Inflammatory macrophage treated with lipopolysaccharide for 4 hours (primary cell): ENCODE results near the gene CCDC88C.
"Not testable (repeated sequence)": the region's sequence is repeated elsewhere in the genome, so short reads cannot be mapped to it uniquely, and the experiment has no call there.

ENCODE experiments used
- DNase-seq: peaks from one replicate; pipeline ENCODE4 v3.0.0-alpha.2; 2020

Gene CCDC88C

DNA sequence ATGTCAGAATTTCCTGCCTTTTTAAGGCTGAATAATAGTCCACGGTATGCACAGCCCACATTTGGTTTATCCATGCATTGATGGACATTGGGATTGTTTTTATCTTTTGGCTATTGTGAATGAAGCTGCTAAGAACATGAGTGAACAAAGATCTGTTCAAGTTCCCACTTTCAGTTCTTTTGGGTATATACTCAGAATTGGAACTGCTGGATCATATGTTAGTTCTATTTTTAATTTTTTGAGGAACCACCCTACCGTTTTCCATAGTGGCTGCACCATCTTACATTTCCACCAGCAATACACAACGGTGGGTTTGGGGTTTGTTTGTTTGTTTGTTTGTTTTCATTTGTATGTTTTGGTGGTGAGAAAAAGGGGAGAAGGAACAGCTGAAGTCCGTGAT is 179.5 kb downstream of the CCDC88C start:
- peak; percentile 66 for DNase-seq

DNA sequence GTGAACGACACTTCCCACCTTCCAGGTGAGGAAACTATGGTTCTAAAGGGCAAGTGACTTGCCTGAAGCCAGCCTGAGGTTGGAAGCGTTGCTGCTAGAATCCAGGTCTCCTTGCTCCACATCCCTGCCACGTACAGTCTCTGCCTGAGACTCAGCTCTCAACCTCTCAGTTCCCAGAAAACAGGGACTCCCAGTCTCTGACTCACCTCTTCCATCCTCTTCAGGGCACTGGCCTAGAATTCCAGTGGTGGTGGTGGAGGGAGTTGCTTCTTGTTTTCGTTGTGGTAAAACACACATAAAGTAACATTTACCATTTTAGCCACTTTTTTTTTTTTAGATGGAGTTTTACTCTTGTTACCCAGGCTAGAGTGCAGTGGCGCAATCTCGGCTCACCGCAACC is 180.4 kb downstream of the CCDC88C start:
- DNase-seq, result peak; percentile 25

DNA sequence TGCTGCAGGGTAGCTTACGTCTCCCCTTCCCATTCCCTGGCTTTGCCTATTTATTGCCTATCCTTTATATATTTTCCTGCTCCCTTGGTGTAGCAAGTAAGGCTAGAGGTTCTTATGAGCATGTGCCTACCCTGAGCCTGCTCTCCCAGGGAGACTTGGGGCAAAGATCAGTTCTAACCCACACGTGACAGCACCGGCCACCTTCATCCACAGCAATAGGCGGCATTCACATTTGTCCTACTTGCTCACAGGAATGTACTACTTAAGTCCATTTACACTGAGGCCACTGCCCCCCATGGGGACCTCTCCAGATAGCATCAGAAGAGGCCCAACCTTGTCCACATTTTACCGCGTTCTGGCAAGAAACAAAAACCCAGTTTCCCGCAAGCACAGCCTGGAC is 181.8 kb downstream of the CCDC88C start:
- DNase-seq, result no peak

DNA sequence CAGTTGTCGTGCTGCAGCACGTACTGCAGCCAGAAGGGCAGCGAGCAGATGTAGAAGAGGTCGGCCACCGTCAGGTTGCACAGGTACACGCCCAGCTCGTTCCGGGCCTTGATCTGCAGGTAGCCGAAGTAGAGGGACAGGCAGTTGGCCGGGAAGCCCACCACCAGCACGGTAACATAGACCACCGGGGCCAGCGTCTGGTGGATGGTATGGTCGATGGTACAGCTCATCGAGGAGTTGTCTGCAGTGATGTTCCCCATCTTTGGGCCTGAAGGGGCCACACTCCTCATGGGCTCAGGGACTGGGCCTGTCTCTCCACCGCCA is 182.9 kb downstream of the CCDC88C start:
- DNase-seq, result no peak

DNA sequence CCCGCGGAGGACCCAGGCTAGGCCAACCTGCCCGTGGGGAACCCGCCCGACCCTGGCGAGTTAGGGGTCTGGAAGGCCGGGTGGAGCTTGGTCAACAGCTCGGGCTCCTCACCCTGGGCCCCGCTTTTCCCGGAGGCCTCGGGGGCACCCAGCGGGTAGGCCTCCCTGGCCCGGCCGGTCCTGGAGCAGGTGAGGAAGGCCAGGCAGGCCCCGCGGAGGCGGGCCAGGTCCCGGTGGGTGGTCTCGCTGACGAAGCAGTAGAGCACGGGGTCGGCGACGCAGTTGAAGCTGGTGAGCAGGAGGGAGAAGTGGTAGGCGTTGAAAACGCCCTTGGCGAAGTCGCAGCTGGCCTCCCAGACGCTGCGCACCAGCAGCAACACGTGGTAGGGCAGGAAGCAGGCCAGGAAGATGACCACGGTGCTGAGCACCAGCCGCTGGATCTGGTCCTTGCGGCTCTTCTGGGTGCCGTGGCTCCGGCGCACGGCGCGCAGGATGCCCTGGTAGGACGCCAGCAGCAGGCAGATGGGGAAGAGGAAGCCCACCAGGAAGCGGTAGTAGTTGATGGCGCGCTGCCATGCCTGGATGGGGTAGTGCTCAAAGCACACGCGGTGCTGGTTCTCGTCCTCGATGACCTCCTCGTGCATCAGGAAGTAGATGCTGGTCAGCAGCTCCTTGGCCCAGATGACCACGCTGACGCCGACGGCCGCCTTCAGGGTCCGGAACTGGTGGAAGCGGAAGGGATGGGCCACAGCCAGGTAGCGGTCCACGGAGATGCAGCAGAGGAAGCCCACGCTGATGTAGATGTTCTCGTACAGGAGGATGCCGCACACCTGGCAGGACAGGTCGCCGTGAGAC is 183.5 kb downstream of the CCDC88C start:
- no peak for DNase-seq

DNA sequence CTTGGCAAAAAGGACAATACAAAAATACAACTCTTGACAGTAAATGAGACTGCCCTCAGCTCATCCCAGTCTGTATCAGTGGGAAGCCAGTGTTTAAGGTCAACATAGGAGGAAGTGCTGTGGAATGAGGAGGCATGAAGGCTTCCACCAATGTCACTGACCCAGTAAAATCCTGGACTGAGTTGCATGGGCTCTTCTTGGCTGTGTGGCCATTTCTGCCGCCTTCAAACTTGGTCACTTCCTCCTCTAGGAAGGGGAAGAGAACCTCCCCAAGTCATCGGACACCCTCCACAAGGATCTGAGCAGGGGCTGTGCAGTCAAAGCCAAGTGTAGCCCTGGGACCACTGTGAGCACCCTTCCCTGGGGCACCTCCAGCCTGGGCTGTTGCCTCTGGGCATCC is 185.0 kb downstream of the CCDC88C start:
- DNase-seq, result peak; percentile 76

DNA sequence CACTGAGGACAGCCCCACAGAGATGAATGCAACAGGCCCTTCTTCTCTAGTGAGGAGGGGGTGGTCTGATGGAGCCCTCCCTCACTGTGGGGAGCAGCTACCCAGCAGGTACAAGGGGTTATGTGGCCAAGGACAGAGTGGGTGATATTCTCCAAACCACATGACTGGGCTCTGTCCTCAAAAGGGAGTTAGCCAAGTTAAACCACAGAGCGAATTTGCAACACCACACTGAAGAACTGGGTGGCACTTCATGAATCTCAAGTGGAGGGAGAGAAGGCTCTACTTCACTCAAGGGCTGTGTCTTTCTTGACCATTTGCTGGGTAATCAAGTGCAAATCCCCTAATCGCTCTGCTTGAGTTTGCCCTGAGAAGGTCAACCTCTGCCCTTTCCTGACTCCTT is 185.6 kb downstream of the CCDC88C start:
- DNase-seq, result peak; percentile 59

DNA sequence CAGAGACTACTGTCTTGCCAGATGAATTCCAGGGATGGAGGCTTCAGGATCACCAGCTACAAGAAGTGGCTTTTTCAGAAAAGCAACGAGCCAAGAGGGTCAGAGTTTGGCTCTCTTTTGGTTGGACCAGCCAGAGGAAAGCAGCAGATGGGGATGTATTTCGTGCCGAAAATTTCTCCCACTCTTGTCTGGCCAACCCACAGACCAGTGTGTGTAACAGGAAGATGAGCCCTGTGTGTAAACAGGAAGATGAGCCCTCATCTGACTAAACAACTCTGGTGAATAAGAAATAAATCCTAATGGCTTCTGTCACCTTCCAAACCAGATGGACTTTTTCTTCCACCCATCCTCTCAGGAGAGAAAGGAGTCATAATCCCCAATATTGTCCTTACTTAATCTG is 186.2 kb downstream of the CCDC88C start:
- DNase-seq, result peak; percentile 81

DNA sequence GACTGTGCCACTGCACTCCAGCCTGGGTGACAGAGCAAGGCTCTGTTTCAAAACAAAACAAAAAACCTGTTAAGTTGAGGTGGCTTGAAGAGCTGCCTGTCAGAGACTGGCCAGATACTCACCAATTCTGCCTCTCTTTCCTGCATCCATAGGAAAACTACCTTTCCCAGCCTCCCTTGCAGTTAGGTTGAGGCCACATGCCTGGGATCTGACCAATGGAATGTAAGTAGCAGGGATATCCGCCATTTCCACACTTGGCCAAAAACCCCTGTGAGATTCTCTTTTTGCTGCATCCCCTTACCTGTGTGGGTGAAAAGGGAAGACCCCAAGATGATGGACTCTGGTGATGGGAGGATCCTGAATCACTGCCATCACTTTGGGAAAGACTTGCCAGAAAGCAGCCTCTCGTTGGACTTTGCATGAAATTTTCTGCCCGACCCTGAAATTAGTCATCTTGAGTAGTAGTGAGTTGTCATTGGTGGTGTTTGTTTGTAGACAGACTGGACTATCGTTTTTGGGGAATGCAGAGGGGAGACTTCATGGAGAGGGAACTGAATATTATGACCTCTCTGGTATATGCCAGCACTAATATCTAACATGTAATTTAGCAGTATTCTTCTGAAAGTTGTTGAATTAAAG is 187.1 kb downstream of the CCDC88C start:
- DNase-seq, result no peak

DNA sequence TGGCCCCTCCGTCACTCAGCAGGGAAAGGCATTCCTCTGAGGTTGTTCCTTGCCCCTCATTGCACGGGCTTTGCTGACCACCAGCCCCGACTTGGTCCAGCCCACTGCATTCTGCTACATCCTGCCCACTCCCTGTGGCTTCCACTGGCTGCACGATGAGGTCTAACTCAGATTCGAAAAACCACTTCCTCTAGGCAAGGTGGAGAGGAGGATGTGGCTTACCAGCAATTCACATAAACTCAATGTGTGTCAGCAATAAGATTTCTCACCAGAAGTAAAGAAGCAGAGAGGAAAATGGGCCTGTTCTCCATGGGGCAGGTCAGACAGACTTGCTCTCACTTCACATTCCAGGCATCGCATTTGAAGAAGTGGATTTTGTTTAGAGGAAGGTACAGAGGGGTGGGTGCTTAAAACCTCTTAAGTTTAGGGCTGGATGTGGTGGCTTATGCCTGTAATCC is 187.8 kb downstream of the CCDC88C start:
- peak; percentile 61 for DNase-seq

DNA sequence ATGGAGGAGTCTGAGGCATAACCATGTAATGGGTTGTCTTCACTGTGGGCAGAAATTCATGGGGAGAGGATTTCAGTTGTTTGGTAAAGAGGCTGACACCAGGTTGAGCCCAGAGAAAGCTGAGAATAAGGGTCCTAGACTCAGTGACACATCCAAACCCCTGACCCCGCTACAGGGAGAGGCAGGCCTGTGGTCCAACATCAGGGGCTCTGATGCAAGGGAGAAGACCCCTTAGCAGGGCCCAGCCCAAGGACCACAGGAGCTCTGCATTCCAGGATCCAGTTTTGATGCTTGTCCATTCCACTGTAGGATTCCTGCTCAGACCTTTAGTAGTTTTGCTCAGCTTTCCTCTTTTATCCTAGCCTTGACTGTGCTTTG is 188.6 kb downstream of the CCDC88C start:
- DNase-seq, result no peak

DNA sequence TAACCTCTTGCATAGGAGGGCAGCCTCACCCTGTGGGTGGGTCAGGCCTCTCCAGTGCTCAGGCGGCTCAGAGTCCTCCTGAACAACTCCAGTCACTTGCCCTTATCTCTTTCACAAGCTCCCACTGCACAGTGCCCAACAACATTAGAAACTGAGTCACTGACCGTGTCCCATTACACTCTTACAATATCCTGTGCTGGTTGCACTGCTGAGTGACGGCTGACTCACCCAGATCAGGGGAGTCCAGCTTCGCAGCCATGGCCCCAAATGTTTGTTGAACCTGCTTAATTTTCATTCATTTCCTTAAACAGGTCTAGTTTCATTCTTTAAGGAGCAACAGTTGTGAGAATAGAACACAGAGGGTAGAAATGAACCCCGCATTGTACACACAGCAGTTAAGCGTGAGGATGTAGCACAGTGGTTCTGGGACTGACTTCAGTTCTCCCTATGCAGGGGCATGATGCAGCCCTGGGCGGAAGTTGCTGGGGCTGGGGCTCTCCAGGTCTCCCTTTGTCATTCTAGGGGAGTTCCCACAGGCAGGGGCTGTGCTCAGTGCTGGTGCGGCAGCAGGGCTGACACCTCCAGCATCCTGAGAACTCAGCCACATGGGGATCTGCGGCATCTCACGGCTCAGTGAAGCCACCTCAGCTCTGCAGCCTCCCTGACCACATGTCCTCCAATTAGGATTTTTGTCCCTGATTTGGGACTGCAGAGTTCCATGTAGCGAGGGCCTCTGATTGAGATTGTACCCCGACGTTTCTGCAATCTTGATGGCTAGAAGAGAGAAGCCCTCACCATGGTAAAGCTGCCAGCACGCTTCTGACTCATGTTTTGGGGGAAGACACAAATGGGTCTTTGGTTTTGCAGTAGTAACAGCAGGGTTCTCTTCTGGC is 189.3 kb downstream of the CCDC88C start:
- peak; percentile 65 for DNase-seq

DNA sequence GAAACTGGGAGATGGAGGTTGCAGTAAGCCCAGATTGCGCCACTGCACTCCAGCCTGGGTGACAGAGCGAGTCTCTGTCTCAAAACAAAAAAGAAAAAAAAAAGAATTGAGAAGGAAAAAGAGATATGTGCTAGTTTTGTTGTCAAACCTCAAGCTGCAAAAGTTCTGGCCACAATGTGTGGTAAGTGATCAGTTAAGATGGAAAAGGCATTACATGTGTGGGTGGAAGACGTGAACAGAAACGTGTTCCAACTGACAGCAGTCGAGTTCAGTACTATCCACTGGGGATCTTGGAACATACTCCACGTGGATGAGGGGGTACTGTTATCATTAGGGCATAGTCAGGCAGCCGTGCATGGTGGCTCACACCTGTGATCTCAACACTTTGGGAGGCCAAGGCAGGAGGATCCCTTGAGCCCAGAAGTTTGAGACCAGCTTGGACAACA is 190.4 kb downstream of the CCDC88C start:
- no peak for DNase-seq

DNA sequence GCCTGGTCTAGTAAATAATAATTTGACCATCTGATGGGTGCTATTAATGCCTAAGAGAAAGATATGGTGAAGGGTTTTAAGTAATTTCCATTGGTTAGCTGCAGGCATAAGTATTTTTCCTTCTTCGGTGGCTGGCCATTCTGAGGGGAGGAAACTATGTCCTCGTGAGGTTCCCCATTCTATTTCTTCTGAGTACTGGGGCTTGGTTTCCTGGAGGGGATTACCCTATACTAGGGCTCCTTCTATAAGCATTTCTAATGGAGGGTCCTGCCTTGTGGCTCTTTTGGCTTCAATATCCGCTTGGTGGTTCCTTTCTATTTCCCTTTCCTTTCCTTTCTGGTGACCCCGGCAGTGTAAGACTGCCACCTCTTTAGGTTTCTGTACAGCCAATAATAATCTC is 191.3 kb downstream of the CCDC88C start:
- DNase-seq, result not testable (repeated sequence)

DNA sequence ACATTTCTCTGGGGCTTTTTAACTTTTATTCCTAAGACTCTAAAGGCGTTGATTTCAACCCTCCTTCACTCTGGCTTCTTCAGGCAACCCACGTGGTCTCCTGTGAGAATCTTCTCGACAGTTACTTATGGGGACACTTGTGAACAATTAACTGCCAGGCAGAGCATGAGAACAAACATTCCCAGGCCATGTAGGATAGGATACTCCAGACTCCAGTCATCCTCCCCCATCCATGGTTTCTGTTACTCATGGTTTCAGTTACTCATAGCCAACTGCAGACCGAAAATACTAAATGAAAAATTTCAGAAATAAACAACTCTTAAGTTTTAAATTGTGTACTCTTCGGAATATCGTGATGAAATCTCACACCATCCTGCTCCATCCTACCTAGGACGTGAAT is 192.6 kb downstream of the CCDC88C start:
- DNase-seq, result no peak

DNA sequence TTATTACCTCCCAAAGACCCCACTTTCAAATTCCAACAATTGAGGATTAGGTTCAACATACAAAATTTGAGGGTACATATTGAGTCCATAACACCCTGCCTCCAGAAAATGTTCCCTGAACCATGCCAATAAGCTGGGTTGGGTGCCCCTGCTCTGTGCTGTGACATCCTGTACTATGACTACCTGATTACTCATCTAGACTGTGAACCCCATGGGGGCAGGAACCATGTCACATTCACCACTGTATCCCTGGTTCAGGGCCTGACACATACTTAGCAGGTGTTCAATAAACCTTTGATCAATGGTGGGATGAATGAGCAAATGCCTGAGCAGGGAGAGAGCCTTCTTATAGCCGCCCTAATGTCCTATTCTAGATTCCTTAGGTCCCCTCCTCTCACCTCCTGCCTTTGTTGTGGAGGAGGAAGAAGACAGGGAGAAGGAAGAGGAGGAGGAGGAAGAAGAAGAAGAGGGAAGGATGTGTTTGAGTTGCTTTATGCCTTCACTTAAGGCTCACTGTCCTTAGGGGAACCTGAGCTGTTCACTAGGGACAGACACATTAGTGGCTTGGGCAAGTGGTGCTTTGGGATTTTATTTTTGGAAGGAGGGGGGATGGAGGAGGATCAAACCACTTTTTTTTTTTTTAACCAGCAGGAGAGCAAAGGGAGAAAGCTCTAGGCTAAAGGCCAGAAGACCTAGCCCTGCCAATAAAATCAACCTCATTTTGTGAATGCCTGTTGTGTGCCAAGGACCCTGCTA is 194.4 kb downstream of the CCDC88C start:
- no peak for DNase-seq
